CD4-positive, alpha-beta T cell (primary cell): ENCODE measurements around the gene CCSAP. TPM values are rescaled to one million over a fixed set of nuclear protein-coding genes. Genes with fewer than 3 reads are reported as not detected.

Experiments
- ATAC-seq: fragments of 200-7000 bp; cut with Tn5 transposase; one replicate; pipeline ENCODE4 v1.10.0; 2022; ENCODE audit warnings: mild to moderate bottlenecking; ENCODE audit not compliant: poor library complexity
- CTCF ChIA-PET: fragments of 350-600 bp; sonication (Branson Sonifier 250); formaldehyde crosslinking; loops from one replicate; lab custom pipeline; 2021; ENCODE audit warnings: antibody characterized with exemption, inconsistent platforms; lab: Charles Lee
- POLR2A ChIA-PET: fragments of 350-600 bp; sonication (Branson Sonifier 250); formaldehyde crosslinking; loops from one replicate; lab custom pipeline; 2021; ENCODE audit warnings: antibody characterized with exemption, inconsistent platforms; lab: Charles Lee
- DNase-seq, 14 experiments: peaks; one replicate each; pipeline ENCODE4 v3.0.0-alpha.2; 2013 to 2020; ENCODE audit warnings: mixed read lengths in 2 of 14
- H3K27ac ChIP-seq, 2 donors: one replicate each; pipeline versions ENCODE4 v1.5.1 to v1.7.0; 2013; ENCODE audit warnings: low read length in 2 of 2, low read depth in 1 of 2, mild to moderate bottlenecking in 1 of 2
- H3K27me3 ChIP-seq, 2 experiments: 1 replicate in 1 of 2; 2 replicates in 1 of 2; pipeline versions ENCODE4 v1.6.1 to v1.7.0; 2013; ENCODE audit warnings: low read length in 2 of 2, control low read depth in 1 of 2, mild to moderate bottlenecking in 1 of 2, moderate library complexity in 1 of 2; ENCODE audit not compliant: insufficient read depth in 2 of 2, control insufficient read depth in 1 of 2
- H3K36me3 ChIP-seq: one replicate; pipeline ENCODE4 v1.6.1; 2013; ENCODE audit warnings: low read length, control low read depth; ENCODE audit not compliant: insufficient read depth
- H3K4me1 ChIP-seq: one replicate; pipeline ENCODE4 v1.6.1; 2013; ENCODE audit warnings: low read length, control low read depth; ENCODE audit not compliant: insufficient read depth
- H3K4me3 ChIP-seq: one replicate; pipeline ENCODE4 v1.5.1; 2013; ENCODE audit warnings: mild to moderate bottlenecking, low read length, moderate library complexity
- H3K9me3 ChIP-seq, 2 experiments: 1 replicate in 1 of 2; 2 replicates in 1 of 2; pipeline versions ENCODE4 v1.6.1 to v1.7.0; 2013; ENCODE audit warnings: low read length in 2 of 2, mild to moderate bottlenecking in 2 of 2, control low read depth in 1 of 2, moderate library complexity in 1 of 2; ENCODE audit not compliant: control insufficient read depth in 1 of 2, insufficient read depth in 1 of 2
- H3K27ac Mint-ChIP-seq: one replicate; pipeline ENCODE4 v1.8.0; 2020; ENCODE audit warnings: mixed read lengths
- H3K27me3 Mint-ChIP-seq: one replicate; pipeline ENCODE4 v1.8.0; 2021; ENCODE audit warnings: mixed read lengths
- H3K36me3 Mint-ChIP-seq: one replicate; pipeline ENCODE4 v1.8.0; 2021; ENCODE audit warnings: low read depth, mixed read lengths
- H3K4me1 Mint-ChIP-seq: one replicate; pipeline ENCODE4 v1.8.0; 2021; ENCODE audit warnings: low read depth, mixed read lengths
- H3K4me3 Mint-ChIP-seq: one replicate; pipeline ENCODE4 v1.8.0; 2020; ENCODE audit warnings: mild to moderate bottlenecking, mixed read lengths
- H3K9me3 Mint-ChIP-seq: one replicate; pipeline ENCODE4 v1.8.0; 2020; ENCODE audit warnings: mixed read lengths
- intact Hi-C, 2 experiments: fragments of 100-400 bp; cut with DNase I in 1 of 2; cut with micrococcal nuclease in 1 of 2; formaldehyde crosslinking; loops; one replicate each; pipeline versions ENCODE4 v1.15.1 to v1.9.0; 2023 to 2025; cut with DNase I, micrococcal nuclease
- total RNA-seq, 174 experiments: library from RNA in 2 of 174; stranded (reverse) in 2 of 174; gene quantifications; one replicate each; pipeline ENCODE4 v1.2.3 and lab custom pipeline; 2021 to 2026
- TF ChIP-seq, protein P1 (sequence below): fragments of 200-600 bp; IDR thresholded peaks from one replicate; pipeline ENCODE4 v1.8.0; 2022; ENCODE audit warnings: antibody characterized with exemption, mild to moderate bottlenecking

CCSAP gene
- total RNA-seq, 2 experiments from 2014 or later, result 14.3 to 15.2 TPM

DNA sequence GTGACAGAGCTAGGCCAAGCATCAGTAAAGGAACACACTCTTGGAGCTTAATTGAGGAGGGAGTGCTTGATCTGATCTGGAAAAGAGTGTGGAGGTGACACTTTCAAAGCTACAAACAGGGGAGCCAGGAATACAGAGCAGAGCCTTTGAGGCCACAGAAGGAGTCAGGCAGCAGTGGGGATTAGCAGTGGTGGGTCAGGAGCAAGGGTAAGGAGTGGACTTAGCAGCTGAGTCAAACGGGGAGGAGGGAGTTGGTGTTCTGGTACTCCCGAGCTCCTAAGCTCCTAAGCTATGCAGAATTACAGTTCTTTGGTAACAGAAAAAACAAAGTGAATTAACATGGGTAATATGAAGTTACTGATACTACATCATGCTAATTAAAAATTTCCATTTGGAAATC, 57.4 kb downstream of the CCSAP start:
- ATAC-seq, result no peak
- ChIA-PET CTCF (no interaction called here), POLR2A (no interaction called here)
- Histone ChIP-seq H3K27me3 (no peaks in the 10 kb centered on the region), H3K27ac (no peak overlapping the region), H3K36me3 (peaks cover 19% of the 10 kb centered on the region), H3K4me3 (no peak overlapping the region), H3K9me3 (no peaks in the 10 kb centered on the region), H3K4me1 (no peaks in the 10 kb centered on the region)
- intact Hi-C loops, result no loop called here
- Mint-ChIP-seq H3K27me3 (no peaks in the 10 kb centered on the region), H3K4me1 (peaks cover 39% of the 10 kb centered on the region), H3K27ac (no peak overlapping the region), H3K36me3 (peaks cover 63% of the 10 kb centered on the region), H3K9me3 (no peaks in the 10 kb centered on the region), H3K4me3 (peak overlapping the region; percentile 7)
- TF ChIP-seq, protein P1, sequence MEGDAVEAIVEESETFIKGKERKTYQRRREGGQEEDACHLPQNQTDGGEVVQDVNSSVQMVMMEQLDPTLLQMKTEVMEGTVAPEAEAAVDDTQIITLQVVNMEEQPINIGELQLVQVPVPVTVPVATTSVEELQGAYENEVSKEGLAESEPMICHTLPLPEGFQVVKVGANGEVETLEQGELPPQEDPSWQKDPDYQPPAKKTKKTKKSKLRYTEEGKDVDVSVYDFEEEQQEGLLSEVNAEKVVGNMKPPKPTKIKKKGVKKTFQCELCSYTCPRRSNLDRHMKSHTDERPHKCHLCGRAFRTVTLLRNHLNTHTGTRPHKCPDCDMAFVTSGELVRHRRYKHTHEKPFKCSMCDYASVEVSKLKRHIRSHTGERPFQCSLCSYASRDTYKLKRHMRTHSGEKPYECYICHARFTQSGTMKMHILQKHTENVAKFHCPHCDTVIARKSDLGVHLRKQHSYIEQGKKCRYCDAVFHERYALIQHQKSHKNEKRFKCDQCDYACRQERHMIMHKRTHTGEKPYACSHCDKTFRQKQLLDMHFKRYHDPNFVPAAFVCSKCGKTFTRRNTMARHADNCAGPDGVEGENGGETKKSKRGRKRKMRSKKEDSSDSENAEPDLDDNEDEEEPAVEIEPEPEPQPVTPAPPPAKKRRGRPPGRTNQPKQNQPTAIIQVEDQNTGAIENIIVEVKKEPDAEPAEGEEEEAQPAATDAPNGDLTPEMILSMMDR, result no peak
- no peak for DNase-seq

GRCh38 chr1:229284887-229285286, 58.0 kb downstream of the CCSAP start:
- Histone ChIP-seq H3K36me3 (peaks cover 14% of the 10 kb centered on the region), H3K27ac (no peak overlapping the region), H3K9me3 (no peaks in the 10 kb centered on the region), H3K4me1 (no peaks in the 10 kb centered on the region), H3K27me3 (no peaks in the 10 kb centered on the region), H3K4me3 (no peak overlapping the region)
- TF ChIP-seq, protein P1, result no peak
- Mint-ChIP-seq H3K27me3 (no peaks in the 10 kb centered on the region), H3K36me3 (peaks cover 61% of the 10 kb centered on the region), H3K27ac (no peak overlapping the region), H3K9me3 (no peaks in the 10 kb centered on the region), H3K4me1 (peaks cover 39% of the 10 kb centered on the region), H3K4me3 (no peak overlapping the region)
- DNase-seq, result no peak
- POLR2A ChIA-PET, result no interaction called here
- ATAC-seq, result no peak
- intact Hi-C loops, result no loop called here
- CTCF ChIA-PET, result no interaction called here

- DNase-seq (no peak), ATAC-seq (no peak)
- Mint-ChIP-seq H3K27ac (no peak overlapping the region), H3K9me3 (no peaks in the 10 kb centered on the region), H3K4me3 (no peak overlapping the region), H3K36me3 (peaks cover 46% of the 10 kb centered on the region), H3K4me1 (peaks cover 39% of the 10 kb centered on the region), H3K27me3 (no peaks in the 10 kb centered on the region)
- Histone ChIP-seq H3K36me3 (peaks cover 6% of the 10 kb centered on the region), H3K4me3 (no peak overlapping the region), H3K27me3 (no peaks in the 10 kb centered on the region), H3K9me3 (no peaks in the 10 kb centered on the region), H3K27ac (no peak overlapping the region), H3K4me1 (peaks cover under 1% of the 10 kb centered on the region)
- POLR2A ChIA-PET, result no interaction called here
- CTCF ChIA-PET, result no interaction called here
- TF ChIP-seq, protein P1, result no peak
- intact Hi-C loops, result no loop called here
These were observed 59.6 kb downstream of the CCSAP start for GRCh38 chr1:229283183-229283611.
